OCI-LY3 (cell line): ENCODE results near the gene RFTN1.

Source experiments
- H2AFZ ChIP-seq: fragments of 200-600, 300-600 bp; shearing (Covaris generic); 2 replicates; pipeline ENCODE4 v1.6.0; 2014; ENCODE audit warnings: antibody characterized with exemption, low read depth, low read length
- H3K27ac ChIP-seq: fragments of 200-600, 300-600 bp; sonication (generic); 2 replicates; pipeline ENCODE4 v1.5.1; 2014; ENCODE audit warnings: mild to moderate bottlenecking, low read length, moderate library complexity, mixed read lengths
- H3K27me3 ChIP-seq: fragments of 200-600, 300-600 bp; sonication (generic); 2 replicates; pipeline ENCODE4 v1.6.1; 2014; ENCODE audit warnings: low read depth, low read length, mixed read lengths
- H3K36me3 ChIP-seq: fragments of 200-600, 300-600 bp; sonication (generic); replicated peaks from 2 replicates; pipeline ENCODE3; 2014; ENCODE audit warnings: low read depth, low read length, mixed read lengths
- H3K4me1 ChIP-seq: fragments of 300-600, 200-600 bp; sonication (generic); 2 replicates; pipeline ENCODE4 v1.6.1; 2014; ENCODE audit warnings: low read length, mixed read lengths
- H3K4me2 ChIP-seq: fragments of 200-600, 300-600 bp; sonication (generic); 2 replicates; pipeline ENCODE4 v1.6.1; 2014; ENCODE audit warnings: low read length, mixed read lengths
- H3K4me3 ChIP-seq: fragments of 300-600, 200-600 bp; sonication (generic); 2 replicates; pipeline ENCODE4 v1.5.1; 2014; ENCODE audit warnings: antibody characterized with exemption, mild to moderate bottlenecking, low read length, moderate library complexity
- H3K79me2 ChIP-seq: fragments of 300-600, 200-600 bp; shearing (Covaris generic); 2 replicates; pipeline ENCODE4 v1.6.1; 2014; ENCODE audit warnings: mild to moderate bottlenecking, low read length, mixed read lengths
- H3K9ac ChIP-seq: fragments of 300-600, 200-600 bp; shearing (Covaris generic); 2 replicates; pipeline ENCODE4 v1.6.0; 2014; ENCODE audit warnings: mild to moderate bottlenecking, low read length, moderate library complexity
- H3K9me3 ChIP-seq: fragments of 200-600, 300-600 bp; shearing (Covaris generic); 2 replicates; pipeline ENCODE4 v1.6.1; 2014; ENCODE audit warnings: low read length, mixed read lengths; ENCODE audit not compliant: insufficient read depth
- H4K20me1 ChIP-seq: fragments of 200-600, 300-600 bp; sonication (generic); 2 replicates; pipeline ENCODE4 v1.6.1; 2016; ENCODE audit warnings: low read length, mixed read lengths; ENCODE audit not compliant: insufficient read depth
- EZH2phosphoT487 ChIP-seq: fragments of 200-600 bp; shearing (Covaris generic); IDR thresholded peaks from 2 replicates; pipeline ENCODE4 v1.6.1; 2018; ENCODE audit warnings: antibody characterized with exemption, mixed run types, low read depth
- TF ChIP-seq, protein P1 (sequence below): fragments of 200-600, 300-600 bp; sonication (generic); IDR thresholded peaks from 2 replicates; pipeline ENCODE4 v1.5.1; 2014; ENCODE audit warnings: antibody characterized with exemption, low read length, low read depth

The RFTN1 gene

DNA sequence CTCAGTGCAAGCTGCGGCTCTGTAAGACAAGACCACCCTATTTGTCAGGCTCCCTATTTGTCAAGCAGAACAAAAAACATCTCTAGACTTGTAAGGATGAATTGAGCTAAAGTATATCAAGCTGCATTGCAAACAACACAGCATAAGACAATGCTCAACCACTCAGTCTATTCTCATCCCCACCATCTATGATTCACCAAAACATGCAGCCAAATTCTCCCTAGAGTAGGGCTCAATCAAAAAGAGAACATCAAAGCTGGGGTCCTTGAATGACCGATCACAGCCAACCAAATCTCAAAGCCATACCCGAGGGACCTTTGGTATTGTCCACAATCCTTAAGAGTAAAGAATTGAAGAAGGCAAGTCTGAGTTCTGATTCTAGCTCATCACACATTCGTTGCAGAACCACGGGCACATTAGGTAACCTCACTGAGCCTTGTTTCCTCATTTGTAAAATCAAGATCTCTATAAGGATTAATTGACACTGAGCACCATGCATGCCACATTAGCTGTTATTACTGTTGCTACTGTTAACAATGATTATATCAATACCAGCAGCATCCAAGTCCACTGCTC is 31.2 kb downstream of the RFTN1 start:
- no peaks in the 10 kb centered on the region for H3K27me3 ChIP-seq
- peak overlapping the region; percentile 23; the same call in 1 of the 2 replicates for H3K4me3 ChIP-seq
- H4K20me1 ChIP-seq, result peaks cover 100% of the 10 kb centered on the region
- peak overlapping the region; percentile 27 for H3K27ac ChIP-seq
- peaks cover 100% of the 10 kb centered on the region for H3K79me2 ChIP-seq
- no peak for TF ChIP-seq EZH2phosphoT487
- TF ChIP-seq, protein P1, sequence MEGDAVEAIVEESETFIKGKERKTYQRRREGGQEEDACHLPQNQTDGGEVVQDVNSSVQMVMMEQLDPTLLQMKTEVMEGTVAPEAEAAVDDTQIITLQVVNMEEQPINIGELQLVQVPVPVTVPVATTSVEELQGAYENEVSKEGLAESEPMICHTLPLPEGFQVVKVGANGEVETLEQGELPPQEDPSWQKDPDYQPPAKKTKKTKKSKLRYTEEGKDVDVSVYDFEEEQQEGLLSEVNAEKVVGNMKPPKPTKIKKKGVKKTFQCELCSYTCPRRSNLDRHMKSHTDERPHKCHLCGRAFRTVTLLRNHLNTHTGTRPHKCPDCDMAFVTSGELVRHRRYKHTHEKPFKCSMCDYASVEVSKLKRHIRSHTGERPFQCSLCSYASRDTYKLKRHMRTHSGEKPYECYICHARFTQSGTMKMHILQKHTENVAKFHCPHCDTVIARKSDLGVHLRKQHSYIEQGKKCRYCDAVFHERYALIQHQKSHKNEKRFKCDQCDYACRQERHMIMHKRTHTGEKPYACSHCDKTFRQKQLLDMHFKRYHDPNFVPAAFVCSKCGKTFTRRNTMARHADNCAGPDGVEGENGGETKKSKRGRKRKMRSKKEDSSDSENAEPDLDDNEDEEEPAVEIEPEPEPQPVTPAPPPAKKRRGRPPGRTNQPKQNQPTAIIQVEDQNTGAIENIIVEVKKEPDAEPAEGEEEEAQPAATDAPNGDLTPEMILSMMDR, result no peak
- H3K36me3 ChIP-seq, result peaks cover 78% of the 10 kb centered on the region
- H2AFZ ChIP-seq, result no peak overlapping the region
- peak overlapping the region; percentile 55 for H3K4me2 ChIP-seq
- H3K9ac ChIP-seq, result no peak overlapping the region
- H3K9me3 ChIP-seq, result no peaks in the 10 kb centered on the region
- peaks cover 56% of the 10 kb centered on the region for H3K4me1 ChIP-seq

GRCh38 chr3:16481546-16481897 is 32.0 kb downstream of the RFTN1 start:
- Histone ChIP-seq H3K27ac (no peak overlapping the region), H3K79me2 (peaks cover 100% of the 10 kb centered on the region)

DNA sequence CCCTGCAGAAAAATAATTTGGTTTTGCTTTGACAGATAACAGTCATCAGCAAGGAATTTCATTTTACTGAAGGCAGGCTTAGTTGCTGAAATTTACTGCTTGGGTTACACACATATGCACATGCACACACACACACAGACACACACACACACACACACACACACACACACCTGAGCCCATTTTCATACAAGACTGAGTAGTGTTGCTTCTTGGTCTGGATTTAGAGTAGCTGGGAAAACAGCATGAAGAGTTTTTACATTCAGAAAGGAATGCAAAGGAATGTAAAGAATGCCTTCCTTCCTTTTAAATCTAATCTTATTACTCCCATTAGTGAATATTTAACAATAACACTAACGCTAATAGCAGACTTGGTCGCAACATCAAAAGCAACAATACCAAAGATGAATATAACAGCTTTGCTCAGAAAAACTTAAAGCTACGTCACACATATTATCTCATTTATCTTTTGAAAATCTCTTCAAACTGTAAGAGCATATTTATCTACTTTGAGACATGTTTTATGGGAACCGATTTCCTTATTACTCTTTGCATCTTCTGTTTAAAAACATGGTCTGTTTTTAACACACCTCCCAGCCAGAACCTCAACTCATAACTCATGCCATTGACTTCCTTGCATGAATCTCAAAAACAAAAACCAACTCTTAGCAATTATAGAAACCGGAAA is 32.5 kb downstream of the RFTN1 start:
- Histone ChIP-seq H3K4me3 (0 out of 2 replicates have a peak overlapping the region, but pooled peaks have one; percentile 1), H3K9me3 (no peaks in the 10 kb centered on the region), H3K27ac (no peak overlapping the region), H3K4me2 (peak overlapping the region; percentile 55), H4K20me1 (peaks cover 100% of the 10 kb centered on the region), H3K36me3 (peaks cover 80% of the 10 kb centered on the region), H3K27me3 (no peaks in the 10 kb centered on the region), H3K9ac (no peak overlapping the region), H2AFZ (no peak overlapping the region), H3K79me2 (peaks cover 100% of the 10 kb centered on the region), H3K4me1 (peaks cover 61% of the 10 kb centered on the region)
- no peak for TF ChIP-seq EZH2phosphoT487
- TF ChIP-seq, protein P1, result no peak

More at GRCh38 chr3:16481546-16481897, 32.0 kb downstream of the RFTN1 start:
- peak overlapping the region; percentile 55 for H3K4me2 ChIP-seq
- H2AFZ ChIP-seq, result no peak overlapping the region
- no peaks in the 10 kb centered on the region for H3K9me3 ChIP-seq
- peaks cover 78% of the 10 kb centered on the region for H3K36me3 ChIP-seq
- no peak for TF ChIP-seq EZH2phosphoT487
- TF ChIP-seq, protein P1, result no peak
- H3K4me3 ChIP-seq, result 0 out of 2 replicates have a peak overlapping the region, but pooled peaks have one; percentile 1
- H3K4me1 ChIP-seq, result peaks cover 61% of the 10 kb centered on the region
- H3K9ac ChIP-seq, result no peak overlapping the region
- peaks cover 100% of the 10 kb centered on the region for H4K20me1 ChIP-seq
- H3K27me3 ChIP-seq, result no peaks in the 10 kb centered on the region

GRCh38 chr3:16478516-16478915 is 35.0 kb downstream of the RFTN1 start:
- H3K9ac ChIP-seq, result no peak overlapping the region
- peaks cover 100% of the 10 kb centered on the region for H3K79me2 ChIP-seq
- H3K9me3 ChIP-seq, result no peaks in the 10 kb centered on the region
- H2AFZ ChIP-seq, result no peak overlapping the region
- no peak overlapping the region for H3K27ac ChIP-seq
- no peaks in the 10 kb centered on the region for H3K27me3 ChIP-seq
- peaks cover 84% of the 10 kb centered on the region for H3K36me3 ChIP-seq
- TF ChIP-seq, protein P1, result no peak
- no peak for TF ChIP-seq EZH2phosphoT487
- peaks cover 100% of the 10 kb centered on the region for H4K20me1 ChIP-seq
- peaks cover 42% of the 10 kb centered on the region for H3K4me1 ChIP-seq
- no peak overlapping the region for H3K4me2 ChIP-seq
- H3K4me3 ChIP-seq, result no peak overlapping the region
